EH (cell line): ENCODE results near the gene NRXN3.

ENCODE experiments used
- DNase-seq: peaks from one replicate; pipeline ENCODE4 v3.0.0-alpha.2; 2015; ENCODE audit warnings: low read depth

Gene NRXN3

GRCh38 chr14:78242086-78242485 is 71.9 kb downstream of the NRXN3 start:
- no peak for DNase-seq

- no peak for DNase-seq
These were observed 73.0 kb downstream of the NRXN3 start for GRCh38 chr14:78243187-78243586.

DNA sequence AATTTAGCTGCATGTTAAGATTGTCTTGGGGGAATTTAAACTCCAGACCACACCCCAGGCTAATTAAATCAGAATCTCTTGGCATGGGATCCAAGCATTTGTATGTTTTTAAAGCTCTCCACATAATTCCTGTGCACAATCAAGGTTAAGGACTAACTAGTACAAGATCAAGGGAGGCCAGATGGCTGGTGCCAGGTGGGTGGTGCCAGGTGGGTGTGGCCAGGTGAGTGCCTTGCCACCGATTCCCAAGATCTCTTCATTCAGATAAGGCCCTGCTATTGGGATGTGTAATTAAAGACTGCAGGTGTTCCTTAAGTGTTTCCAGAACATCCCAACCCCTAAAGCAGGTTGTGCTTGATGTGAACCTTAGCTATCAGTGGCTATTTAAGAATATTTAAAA is 75.1 kb downstream of the NRXN3 start:
- no peak for DNase-seq

- DNase-seq = no peak
These were observed 78.4 kb downstream of the NRXN3 start for GRCh38 chr14:78248501-78249090.

DNA sequence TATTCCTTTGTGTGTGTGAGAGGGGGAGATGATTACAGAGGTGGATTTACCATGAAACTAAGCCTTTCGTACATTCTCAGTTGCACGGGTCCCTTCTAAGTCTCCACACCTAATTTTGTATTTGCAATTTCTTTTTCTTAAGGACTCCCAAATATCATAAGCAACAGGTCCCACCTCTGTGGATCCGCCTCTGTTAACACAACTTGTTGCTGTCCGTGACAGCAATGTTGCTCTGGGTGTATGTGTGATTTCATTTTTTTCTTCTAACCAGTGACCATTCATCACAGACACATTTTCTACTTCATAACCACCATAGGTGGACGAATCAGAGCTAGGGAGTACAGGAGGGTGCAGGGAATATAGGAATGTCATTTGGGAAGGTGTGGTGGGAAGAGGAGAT is 81.1 kb downstream of the NRXN3 start:
- DNase-seq = no peak

DNA sequence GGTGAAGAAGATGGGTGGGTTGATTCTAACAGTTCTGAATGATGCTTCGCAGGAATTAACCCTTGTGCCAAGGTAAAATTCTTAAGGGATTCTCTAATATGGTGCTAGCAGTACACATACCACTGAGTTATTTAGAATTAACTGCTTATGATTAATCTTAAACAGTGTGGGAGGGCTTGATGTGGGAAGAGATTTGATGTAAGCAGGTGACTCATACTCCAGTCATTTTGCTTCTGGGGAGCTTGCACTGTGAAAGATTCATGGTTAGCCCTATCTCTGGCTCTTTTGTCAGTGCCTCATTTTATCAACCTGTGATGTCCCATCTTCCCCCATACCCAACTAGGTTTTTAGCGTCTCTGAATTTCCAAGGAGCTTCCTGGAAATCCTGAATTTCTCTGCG is 83.8 kb downstream of the NRXN3 start:
- DNase-seq = peak; percentile 47

- peak; percentile 29 for DNase-seq
These were observed 84.8 kb downstream of the NRXN3 start for GRCh38 chr14:78254911-78255461.

- peak; percentile 21 for DNase-seq
These were observed 89.7 kb downstream of the NRXN3 start for GRCh38 chr14:78259831-78260230.

GRCh38 chr14:78278464-78279250 is 108.5 kb downstream of the NRXN3 start:
- no peak for DNase-seq

GRCh38 chr14:78282437-78282836 is 112.3 kb downstream of the NRXN3 start:
- no peak for DNase-seq

- no peak for DNase-seq
These were observed 116.0 kb downstream of the NRXN3 start for GRCh38 chr14:78286210-78286609.

GRCh38 chr14:78292003-78292402 is 121.8 kb downstream of the NRXN3 start:
- no peak for DNase-seq

DNA sequence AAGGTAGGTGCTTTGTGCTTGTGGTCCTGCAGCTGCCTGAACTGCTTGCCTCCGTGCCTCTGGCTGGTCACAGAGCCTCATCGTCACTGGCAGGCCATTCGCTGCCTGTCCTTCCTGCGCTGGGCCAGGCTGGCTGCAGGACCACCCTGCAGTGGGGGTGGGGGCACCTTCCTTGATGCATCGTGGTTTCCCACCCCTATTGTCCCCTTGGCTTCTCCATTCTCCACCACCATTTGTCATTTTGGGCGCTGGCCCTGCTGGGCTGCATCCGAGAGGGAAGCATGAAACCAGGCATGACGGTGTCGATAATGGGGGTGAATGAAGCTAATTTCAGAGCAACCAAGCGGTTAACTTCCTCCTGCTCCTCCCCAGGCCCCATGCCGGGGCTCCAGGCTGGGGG is 127.7 kb downstream of the NRXN3 start:
- DNase-seq = no peak

DNA sequence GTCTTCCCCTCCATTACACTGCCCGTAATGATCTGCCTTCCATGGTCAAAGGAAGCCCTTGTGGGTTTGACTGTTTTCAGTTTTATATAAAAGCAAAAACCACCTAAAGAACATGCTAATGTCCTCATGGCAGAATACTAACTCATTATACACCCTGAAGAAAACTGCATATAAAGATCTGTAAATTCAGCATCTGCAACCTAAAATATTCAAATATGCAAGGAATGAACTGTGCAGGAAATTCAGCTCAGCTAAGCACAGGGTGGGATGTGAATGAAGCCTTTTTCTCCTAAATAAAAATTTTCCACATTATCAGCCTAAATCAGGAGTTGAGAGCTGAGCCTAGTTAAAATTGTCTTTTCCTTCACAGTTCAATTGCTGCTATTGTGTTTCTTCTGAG is 128.1 kb downstream of the NRXN3 start:
- DNase-seq = no peak

DNA sequence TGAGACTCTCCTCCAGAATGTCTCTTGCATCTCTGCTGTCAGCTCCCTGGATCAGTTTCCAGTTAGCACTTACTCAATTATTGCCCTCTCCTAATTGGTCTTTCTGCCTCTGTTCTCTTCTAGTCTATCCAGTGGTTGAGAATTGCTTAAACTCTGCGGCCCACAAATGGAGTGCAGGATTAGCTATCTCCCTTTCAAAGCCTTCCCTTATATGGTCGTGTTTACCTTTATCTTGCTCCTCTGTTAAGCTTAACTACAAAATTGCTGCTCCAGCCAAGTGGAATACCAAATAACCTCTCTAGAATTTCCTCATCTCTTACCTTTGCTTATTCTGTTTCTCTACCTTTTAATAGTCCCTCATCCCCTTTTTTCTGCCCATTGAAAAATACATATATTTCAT is 132.7 kb downstream of the NRXN3 start:
- no peak for DNase-seq

- no peak for DNase-seq
These were observed 137.5 kb downstream of the NRXN3 start for GRCh38 chr14:78307671-78308070.

- no peak for DNase-seq
These were observed 137.9 kb downstream of the NRXN3 start for GRCh38 chr14:78308079-78308478.

GRCh38 chr14:78310272-78310671 is 140.1 kb downstream of the NRXN3 start:
- DNase-seq = no peak

- DNase-seq = no peak
These were observed 143.3 kb downstream of the NRXN3 start for GRCh38 chr14:78313499-78313898.

- no peak for DNase-seq
These were observed 144.3 kb downstream of the NRXN3 start for GRCh38 chr14:78314484-78314883.

DNA sequence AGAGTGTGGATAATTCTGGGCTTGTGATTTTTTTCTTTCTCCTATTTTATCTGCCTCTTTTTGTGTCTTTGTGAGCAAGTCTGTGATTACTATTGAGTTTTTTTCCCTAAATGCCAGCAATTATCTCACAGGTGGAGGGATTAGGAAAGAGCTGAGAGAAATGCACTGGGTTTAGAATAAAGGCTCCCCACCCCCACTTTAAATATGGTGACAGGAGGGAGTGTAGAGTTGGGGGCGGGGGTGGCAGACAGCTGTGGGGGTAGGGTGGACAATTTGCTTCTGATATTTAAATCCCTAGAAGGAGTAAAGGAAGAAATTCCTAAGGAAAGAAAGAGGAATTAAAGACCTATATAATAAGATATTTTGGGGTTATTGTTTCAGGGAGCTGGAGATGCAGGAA is 145.9 kb downstream of the NRXN3 start:
- DNase-seq = no peak

DNA sequence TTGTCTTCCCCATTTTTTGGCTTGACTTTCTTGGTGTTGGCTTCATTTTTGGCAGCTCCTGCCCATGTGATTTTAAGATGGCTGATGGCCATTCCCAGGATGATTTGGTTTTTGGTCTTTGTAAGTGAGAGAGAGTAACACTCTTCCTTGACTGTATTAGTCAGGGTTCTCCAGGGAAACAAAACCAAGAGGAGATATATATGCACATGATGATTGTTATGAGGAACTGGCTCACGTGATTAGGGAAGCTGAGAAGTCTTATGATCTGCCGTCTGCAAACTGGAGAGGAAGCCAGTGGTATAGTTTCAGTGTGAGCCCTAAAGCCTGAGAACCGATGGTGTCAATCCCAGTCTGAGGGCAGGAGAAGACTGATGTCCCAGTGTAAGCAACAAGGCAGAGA is 146.6 kb downstream of the NRXN3 start:
- no peak for DNase-seq

DNA sequence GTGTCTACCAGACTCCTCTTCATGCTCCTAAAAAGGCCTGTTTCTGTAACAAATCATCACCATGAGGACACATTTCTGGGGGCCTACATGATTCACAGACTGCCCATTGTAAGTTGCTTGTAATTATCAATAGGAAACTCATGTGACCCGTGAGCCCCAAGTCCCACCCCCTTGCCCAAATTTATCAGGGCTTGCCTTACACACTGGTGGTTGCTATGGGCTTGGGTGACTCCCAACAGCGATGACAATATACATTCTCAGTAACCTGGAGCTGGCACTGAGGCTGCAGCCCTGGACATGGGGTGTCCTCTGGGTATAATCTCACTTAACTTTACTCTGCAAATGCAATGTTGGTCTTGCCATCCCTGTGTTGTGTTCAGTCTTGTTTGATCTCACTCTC is 149.2 kb downstream of the NRXN3 start:
- no peak for DNase-seq
